ENCODE data around the gene RNF214. TPM values are rescaled to one million over a fixed set of nuclear protein-coding genes. Genes with fewer than 3 reads are reported as not detected.

RNF214 gene
- polyA plus RNA-seq, 3 donors = 6.4 to 13.8 (median 7.8) TPM

GRCh38 chr11:117187428-117187798 lies 45.1 kb upstream of the RNF214 start:
- H3K9me3 Mint-ChIP-seq = no peaks in the 10 kb centered on the region
- intact Hi-C loops (cut with micrococcal nuclease) = no loop called here
- Histone ChIP-seq H3K9ac (ENCODE audit: insufficient read depth, low read length, poor library complexity, severe bottlenecking) (no peak overlapping the region), H3K4me3 (replicated peaks in 1 of 3; ENCODE audit: low read depth in 2 of 3, low read length in 3 of 3) (peak overlapping the region in 1 of 3 experiments; percentile 69), H4K20me1 (ENCODE audit: insufficient read depth, low read length) (no peaks in the 10 kb centered on the region), H3K27me3 (ENCODE audit: control insufficient read depth in 2 of 2, insufficient read depth in 2 of 2, low read length in 2 of 2) (no peaks in the 10 kb centered on the region), H3K27ac (ENCODE audit: low read depth in 1 of 2, low read length in 2 of 2) (peak overlapping the region; percentile 90 to 92), H3K36me3 (replicated peaks in 1 of 2; ENCODE audit: control insufficient read depth in 1 of 2, insufficient read depth in 2 of 2, low read length in 2 of 2) (peaks cover 48 to 56% of the 10 kb centered on the region in 2 donors), H3K9me3 (replicated peaks in 1 of 2; ENCODE audit: control insufficient read depth in 1 of 2, insufficient read depth in 1 of 2, low read length in 2 of 2) (no peaks in the 10 kb centered on the region), H2AFZ (ENCODE audit: insufficient read depth, low read depth, low read length, poor library complexity, severe bottlenecking) (no peak overlapping the region), H3K79me2 (ENCODE audit: insufficient read depth, low read length) (peaks cover 18% of the 10 kb centered on the region), H3K4me1 (ENCODE audit: control insufficient read depth in 1 of 2, insufficient read depth in 2 of 2, low read length in 2 of 2) (peaks cover 60 to 65% of the 10 kb centered on the region in 2 donors), H3K4me2 (replicated peaks; ENCODE audit: extremely low read depth, low read length, poor library complexity, severe bottlenecking) (peak overlapping the region; percentile 69)
- 87% methylated on average over 7 of the region's 13 CpGs for WGBS (ENCODE audit: insufficient coverage)
- peaks cover 59% of the 10 kb centered on the region for H3K4me1 Mint-ChIP-seq
- peak overlapping the region; percentile 62 to 78 for H3K4me3 Mint-ChIP-seq
- peaks cover 0 to 3% (median 2%) of the 10 kb centered on the region in 3 donors for H3K27me3 Mint-ChIP-seq (ENCODE audit: low read depth in 3 of 3)
- DNase-seq = no peak
- peaks cover 65 to 91% of the 10 kb centered on the region in 2 donors for H3K36me3 Mint-ChIP-seq
- TF ChIP-seq, protein P1, sequence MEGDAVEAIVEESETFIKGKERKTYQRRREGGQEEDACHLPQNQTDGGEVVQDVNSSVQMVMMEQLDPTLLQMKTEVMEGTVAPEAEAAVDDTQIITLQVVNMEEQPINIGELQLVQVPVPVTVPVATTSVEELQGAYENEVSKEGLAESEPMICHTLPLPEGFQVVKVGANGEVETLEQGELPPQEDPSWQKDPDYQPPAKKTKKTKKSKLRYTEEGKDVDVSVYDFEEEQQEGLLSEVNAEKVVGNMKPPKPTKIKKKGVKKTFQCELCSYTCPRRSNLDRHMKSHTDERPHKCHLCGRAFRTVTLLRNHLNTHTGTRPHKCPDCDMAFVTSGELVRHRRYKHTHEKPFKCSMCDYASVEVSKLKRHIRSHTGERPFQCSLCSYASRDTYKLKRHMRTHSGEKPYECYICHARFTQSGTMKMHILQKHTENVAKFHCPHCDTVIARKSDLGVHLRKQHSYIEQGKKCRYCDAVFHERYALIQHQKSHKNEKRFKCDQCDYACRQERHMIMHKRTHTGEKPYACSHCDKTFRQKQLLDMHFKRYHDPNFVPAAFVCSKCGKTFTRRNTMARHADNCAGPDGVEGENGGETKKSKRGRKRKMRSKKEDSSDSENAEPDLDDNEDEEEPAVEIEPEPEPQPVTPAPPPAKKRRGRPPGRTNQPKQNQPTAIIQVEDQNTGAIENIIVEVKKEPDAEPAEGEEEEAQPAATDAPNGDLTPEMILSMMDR (IDR thresholded peaks at IDR 0.05) = no peak
- peak overlapping the region; percentile 21 to 98 (median 92) for H3K27ac Mint-ChIP-seq

DNA sequence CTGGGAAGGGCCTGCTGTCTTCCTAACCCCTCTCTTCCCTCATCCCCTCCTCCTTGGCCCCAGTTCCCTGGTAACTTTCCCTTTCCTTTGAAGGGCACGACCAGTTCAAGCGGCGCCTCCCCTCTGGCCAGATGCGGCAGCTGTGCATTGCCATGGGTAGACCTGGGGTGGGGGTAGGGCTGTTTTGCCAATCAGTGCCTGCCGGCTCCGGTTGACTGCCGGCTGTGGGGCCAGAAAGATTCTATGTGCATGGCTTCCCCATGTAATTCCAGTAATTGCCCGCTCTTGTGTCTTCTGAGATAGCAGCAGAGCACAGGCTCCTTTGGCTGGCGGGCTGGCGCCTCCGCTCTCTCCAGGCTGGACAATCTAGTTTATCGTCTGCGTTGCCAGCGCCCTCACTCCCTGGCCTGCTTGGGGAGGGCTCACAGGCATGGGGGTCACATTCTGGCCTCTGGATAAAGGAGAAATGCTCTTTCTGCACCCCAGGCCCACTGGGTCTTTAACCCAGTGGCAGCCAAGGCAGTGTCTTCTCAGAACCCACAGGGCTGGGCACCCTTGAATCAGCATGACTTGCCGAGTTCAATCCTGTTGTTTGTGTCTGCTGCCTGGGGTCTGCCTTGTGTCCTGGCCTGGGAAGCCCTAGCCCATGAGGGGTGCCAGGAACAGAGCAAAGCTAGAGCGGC lies 44.5 kb upstream of the RNF214 start:
- Histone ChIP-seq H3K79me2 (ENCODE audit: insufficient read depth, low read length) (peaks cover 18% of the 10 kb centered on the region), H3K9me3 (replicated peaks in 1 of 2; ENCODE audit: control insufficient read depth in 1 of 2, insufficient read depth in 1 of 2, low read length in 2 of 2) (no peaks in the 10 kb centered on the region), H4K20me1 (ENCODE audit: insufficient read depth, low read length) (no peaks in the 10 kb centered on the region), H3K4me2 (replicated peaks; ENCODE audit: extremely low read depth, low read length, poor library complexity, severe bottlenecking) (peak overlapping the region; percentile 69), H3K27ac (ENCODE audit: low read depth in 1 of 2, low read length in 2 of 2) (peak overlapping the region; percentile 90 to 92), H3K9ac (ENCODE audit: insufficient read depth, low read length, poor library complexity, severe bottlenecking) (no peak overlapping the region), H3K4me3 (replicated peaks in 1 of 3; ENCODE audit: low read depth in 2 of 3, low read length in 3 of 3) (peak overlapping the region in 1 of 3 experiments; percentile 69), H3K36me3 (replicated peaks in 1 of 2; ENCODE audit: control insufficient read depth in 1 of 2, insufficient read depth in 2 of 2, low read length in 2 of 2) (peaks cover 49 to 56% of the 10 kb centered on the region in 2 donors), H3K27me3 (ENCODE audit: control insufficient read depth in 2 of 2, insufficient read depth in 2 of 2, low read length in 2 of 2) (no peaks in the 10 kb centered on the region), H3K4me1 (ENCODE audit: control insufficient read depth in 1 of 2, insufficient read depth in 2 of 2, low read length in 2 of 2) (peaks cover 60 to 65% of the 10 kb centered on the region in 2 donors), H2AFZ (ENCODE audit: insufficient read depth, low read depth, low read length, poor library complexity, severe bottlenecking) (no peak overlapping the region)
- Mint-ChIP-seq H3K27me3 (ENCODE audit: low read depth in 3 of 3) (peaks cover 0 to 3% (median 2%) of the 10 kb centered on the region in 3 donors), H3K4me1 (peaks cover 59% of the 10 kb centered on the region), H3K4me3 (peak overlapping the region in 1 of 2 donors; percentile 42), H3K36me3 (peaks cover 65 to 91% of the 10 kb centered on the region in 2 donors), H3K27ac (peak overlapping the region; percentile 86 to 97 (median 93)), H3K9me3 (no peaks in the 10 kb centered on the region)
- WGBS (ENCODE audit: insufficient coverage) = 97% methylated on average over 11 of the region's 16 CpGs
- intact Hi-C loops (cut with micrococcal nuclease) = no loop called here
- no peak for DNase-seq
- TF ChIP-seq, protein P1 (IDR thresholded peaks at IDR 0.05) = no peak
